NCI-H82 (cell line): ENCODE results near the gene NHS.
A peak's percentile ranks its signal among the peaks of the same experiment; 100 is the strongest.
"Not testable (repeated sequence)": the region's sequence is repeated elsewhere in the genome, so short reads cannot be mapped to it uniquely, and the experiment has no call there.

ENCODE experiments used
- DNase-seq: peaks from one replicate; lab custom pipeline; 2025; lab: John Stamatoyannopoulos, UW

NHS gene

GRCh38 chrX:17549107-17549651, 174.2 kb downstream of the NHS start:
- no peak for DNase-seq

- no peak for DNase-seq
Observed at GRCh38 chrX:17550011-17550410, 175.0 kb downstream of the NHS start.

- DNase-seq: no peak
Observed at GRCh38 chrX:17552044-17552650, 177.1 kb downstream of the NHS start.

- DNase-seq: no peak
Observed at GRCh38 chrX:17553469-17553868, 178.5 kb downstream of the NHS start.

GRCh38 chrX:17553961-17554482, 179.0 kb downstream of the NHS start:
- DNase-seq: no peak

GRCh38 chrX:17554914-17555313, 179.9 kb downstream of the NHS start:
- no peak for DNase-seq

- DNase-seq: no peak
Observed at GRCh38 chrX:17555846-17556245, 180.8 kb downstream of the NHS start.

- DNase-seq: no peak
Observed at GRCh38 chrX:17559728-17560379, 184.9 kb downstream of the NHS start.

- DNase-seq: no peak
Observed at GRCh38 chrX:17560385-17560784, 185.4 kb downstream of the NHS start.

GRCh38 chrX:17563076-17563475, 188.1 kb downstream of the NHS start:
- no peak for DNase-seq

- no peak for DNase-seq
Observed at GRCh38 chrX:17563515-17563914, 188.5 kb downstream of the NHS start.

GRCh38 chrX:17564689-17565409, 189.8 kb downstream of the NHS start:
- DNase-seq: no peak

GRCh38 chrX:17566740-17567139, 191.7 kb downstream of the NHS start:
- no peak for DNase-seq

GRCh38 chrX:17567187-17567586, 192.2 kb downstream of the NHS start:
- DNase-seq: no peak

GRCh38 chrX:17567821-17568220, 192.8 kb downstream of the NHS start:
- no peak for DNase-seq

GRCh38 chrX:17568804-17569203, 193.8 kb downstream of the NHS start:
- not testable (repeated sequence) for DNase-seq

- DNase-seq: no peak
Observed at GRCh38 chrX:17579026-17579425, 204.0 kb downstream of the NHS start.

- DNase-seq: peak; percentile 66
Observed at GRCh38 chrX:17580539-17581152, 205.6 kb downstream of the NHS start.

- DNase-seq: no peak
Observed at GRCh38 chrX:17581641-17582040, 206.6 kb downstream of the NHS start.

- no peak for DNase-seq
Observed at GRCh38 chrX:17584248-17584681, 209.3 kb downstream of the NHS start.

- no peak for DNase-seq
Observed at GRCh38 chrX:17585006-17585405, 210.0 kb downstream of the NHS start.

- no peak for DNase-seq
Observed at GRCh38 chrX:17587366-17587765, 212.4 kb downstream of the NHS start.
